ENCODE results near the gene FOXI2.

FOXI2 gene

DNA sequence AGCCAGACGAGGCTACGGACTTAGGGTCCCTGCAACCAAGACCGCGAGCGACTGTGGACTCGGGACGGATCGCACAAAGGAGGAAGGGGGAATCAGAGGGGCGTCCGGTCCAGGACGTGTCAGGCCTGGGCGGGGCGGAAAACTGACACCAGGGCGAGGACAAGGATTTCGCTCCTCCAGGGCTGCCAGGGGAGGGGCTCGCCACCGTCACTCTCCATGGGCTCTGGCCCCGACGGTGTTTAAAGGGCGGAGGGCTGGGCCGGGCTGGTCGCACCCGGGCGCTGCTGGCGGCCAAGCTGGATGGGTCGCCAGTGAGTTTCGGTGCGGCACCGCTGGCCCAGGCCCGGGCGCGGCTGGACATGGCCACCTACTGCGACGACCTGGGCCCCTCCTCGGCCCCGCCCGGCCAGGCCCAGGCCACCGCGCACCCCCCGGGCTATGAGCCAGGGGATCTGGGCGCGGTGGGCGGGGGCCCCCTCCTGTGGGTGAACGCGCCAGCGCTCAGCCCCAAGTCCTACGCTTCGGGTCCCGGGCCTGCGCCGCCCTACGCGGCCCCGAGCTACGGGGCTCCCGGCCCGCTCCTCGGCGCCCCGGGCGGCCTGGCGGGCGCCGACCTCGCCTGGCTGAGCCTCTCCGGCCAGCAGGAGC lies at the start of gene FOXI2:
FOXI2 (plus strand) TSS at position 271 of the 648 bp plus-strand sequence; CDS start at position 360, 89 bp downstream.
- in situ Hi-C loops (cut with MboI; ENCODE audit: low sequenced_read_pairs) = no loop called here

DNA sequence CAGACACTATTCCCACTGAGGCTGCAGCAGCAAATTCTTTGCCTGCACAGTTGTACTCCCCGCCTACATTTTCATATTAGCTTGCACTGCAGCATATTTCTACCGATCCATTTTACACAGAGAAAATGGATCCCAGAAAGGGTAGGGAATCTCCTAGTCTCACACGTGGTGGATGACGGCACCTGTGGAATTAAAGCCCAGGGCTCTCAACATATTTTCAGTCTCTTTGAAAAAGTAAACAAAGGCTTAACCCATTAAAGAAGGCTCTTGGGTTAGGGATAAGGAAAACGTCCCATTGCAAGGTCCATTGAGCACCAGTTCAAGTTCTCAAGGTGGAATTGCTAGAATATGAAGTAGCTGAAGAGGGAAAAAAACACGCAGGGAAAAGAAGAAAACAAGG lies 49.4 kb upstream of the FOXI2 start:
- in situ Hi-C loops (cut with MboI; ENCODE audit: low sequenced_read_pairs) = no loop called here

- in situ Hi-C loops (cut with MboI; ENCODE audit: low sequenced_read_pairs) = no loop called here
Measured at GRCh38 chr10:127690176-127690835, 46.7 kb upstream of the FOXI2 start.

DNA sequence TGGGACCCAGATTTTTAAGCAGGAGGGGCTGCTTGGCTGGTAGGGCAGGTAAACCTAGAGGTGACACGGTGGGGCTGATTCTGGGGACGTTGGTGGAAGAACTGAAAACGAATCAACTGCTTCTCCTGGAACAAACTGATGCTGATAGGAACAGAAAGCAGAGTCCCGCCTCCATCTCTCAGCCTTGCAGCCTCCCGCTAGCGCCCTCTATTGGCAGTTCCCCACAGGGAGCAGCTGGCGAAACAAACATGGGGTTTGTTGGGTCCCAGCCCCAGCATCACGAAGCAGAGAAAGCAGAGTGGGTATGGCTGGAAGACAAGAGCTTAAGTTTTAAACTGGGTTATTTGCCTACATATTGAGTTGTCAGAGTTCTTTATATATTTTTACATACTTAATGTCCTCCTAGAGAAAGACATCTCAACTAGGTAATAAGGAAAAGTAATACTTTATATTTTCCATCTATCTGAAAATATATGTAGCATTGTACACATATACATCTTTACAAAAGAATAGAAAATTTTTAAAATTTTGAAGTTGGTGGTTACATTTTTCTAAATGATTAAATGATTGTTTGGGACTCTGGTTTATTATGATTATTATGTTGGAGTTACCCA lies 42.3 kb upstream of the FOXI2 start:
- in situ Hi-C loops (cut with MboI; ENCODE audit: low sequenced_read_pairs) = no loop called here

GRCh38 chr10:127695431-127695830 lies 41.6 kb upstream of the FOXI2 start:
- in situ Hi-C loops (cut with MboI; ENCODE audit: low sequenced_read_pairs) = no loop called here

GRCh38 chr10:127698886-127699285 lies 38.1 kb upstream of the FOXI2 start:
- in situ Hi-C loops (cut with MboI; ENCODE audit: low sequenced_read_pairs) = no loop called here

GRCh38 chr10:127699311-127699710 lies 37.7 kb upstream of the FOXI2 start:
- in situ Hi-C loops (cut with MboI; ENCODE audit: low sequenced_read_pairs) = no loop called here

DNA sequence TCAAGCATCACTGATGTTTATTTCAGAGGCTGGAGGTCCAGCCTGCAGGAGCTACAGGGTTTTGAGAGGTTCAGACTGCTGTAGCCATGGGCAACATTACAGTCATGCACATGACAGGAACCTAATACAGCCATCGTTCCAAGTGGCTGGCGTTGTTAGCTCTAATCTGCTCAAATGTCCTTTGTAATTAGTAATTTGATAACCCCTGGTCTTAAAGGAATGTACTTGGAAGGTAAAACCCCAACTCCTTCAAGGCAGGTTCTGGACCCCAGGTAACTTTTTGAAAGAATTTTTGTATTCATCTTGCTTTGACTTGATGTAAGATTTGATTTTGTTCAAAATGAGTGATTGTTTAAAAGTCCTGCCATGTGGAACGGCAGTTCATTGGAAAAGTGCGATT lies 34.7 kb upstream of the FOXI2 start:
- in situ Hi-C loops (cut with MboI; ENCODE audit: low sequenced_read_pairs) = no loop called here

DNA sequence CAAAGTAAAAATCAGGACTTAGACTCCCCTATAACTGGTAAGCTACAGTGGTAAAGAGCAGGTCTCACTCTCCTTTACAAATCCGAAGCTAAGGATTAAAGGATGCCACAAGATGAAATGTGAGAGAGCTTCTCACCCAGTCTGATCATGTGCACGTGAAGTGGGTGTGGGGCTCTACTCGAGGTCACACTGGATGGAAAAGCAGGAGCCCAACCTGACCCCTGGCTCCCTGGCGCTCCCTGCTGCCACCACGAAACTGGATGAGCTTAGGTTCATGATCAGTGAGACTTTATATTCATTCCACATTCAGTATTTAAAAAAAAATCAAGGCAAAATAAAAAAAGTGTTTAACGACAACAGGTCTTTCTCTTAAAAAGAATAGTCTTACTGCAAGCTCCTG lies 21.7 kb upstream of the FOXI2 start:
- in situ Hi-C loops (cut with MboI; ENCODE audit: low sequenced_read_pairs) = no loop called here

DNA sequence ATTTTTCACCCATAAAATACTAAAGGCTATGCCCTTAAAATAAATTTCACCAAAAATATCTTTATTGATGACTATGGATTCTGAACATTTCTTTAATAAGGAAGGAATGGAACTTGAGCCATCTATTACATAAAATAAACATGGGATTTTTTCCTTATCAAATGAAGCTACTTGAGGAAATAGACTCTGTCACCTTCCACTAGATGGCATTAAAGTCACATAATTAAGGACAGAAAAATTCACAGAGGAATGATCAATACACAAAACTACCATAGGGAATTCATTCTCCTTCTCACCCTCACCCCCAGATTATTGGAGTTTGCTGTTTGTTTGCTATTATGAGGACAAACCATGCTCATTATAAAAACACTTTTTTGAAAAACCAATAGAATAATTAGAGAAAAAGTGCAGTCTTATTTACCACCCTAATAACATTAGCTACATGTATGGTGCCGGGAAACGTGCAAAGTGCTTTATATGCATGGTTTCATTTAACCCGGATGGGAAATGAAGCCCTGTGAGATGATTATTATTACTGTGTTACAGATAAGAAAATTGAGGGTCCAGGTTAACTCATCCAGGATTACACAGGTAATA lies 21.1 kb upstream of the FOXI2 start:
- in situ Hi-C loops (cut with MboI; ENCODE audit: low sequenced_read_pairs) = no loop called here

DNA sequence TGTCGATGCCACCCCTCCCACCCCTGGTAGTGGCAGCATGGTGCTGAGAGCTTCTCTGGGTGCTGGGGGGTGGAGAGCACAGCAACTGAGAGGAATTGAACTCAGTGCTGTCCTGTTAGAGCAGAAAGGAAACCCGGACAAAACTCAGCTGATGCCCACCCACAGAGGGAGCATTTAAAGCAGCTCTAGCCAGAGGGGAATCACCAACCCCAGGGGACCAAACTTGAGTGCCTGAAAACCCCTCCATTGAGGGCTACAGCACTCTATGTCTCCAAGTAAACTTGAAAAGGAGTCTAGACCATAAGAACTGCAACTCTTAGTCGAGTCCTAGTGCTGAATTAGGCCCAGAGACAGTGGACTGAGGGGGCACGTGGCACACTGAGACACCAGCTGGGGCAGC lies 16.8 kb upstream of the FOXI2 start:
- in situ Hi-C loops (cut with MboI; ENCODE audit: low sequenced_read_pairs) = no loop called here

DNA sequence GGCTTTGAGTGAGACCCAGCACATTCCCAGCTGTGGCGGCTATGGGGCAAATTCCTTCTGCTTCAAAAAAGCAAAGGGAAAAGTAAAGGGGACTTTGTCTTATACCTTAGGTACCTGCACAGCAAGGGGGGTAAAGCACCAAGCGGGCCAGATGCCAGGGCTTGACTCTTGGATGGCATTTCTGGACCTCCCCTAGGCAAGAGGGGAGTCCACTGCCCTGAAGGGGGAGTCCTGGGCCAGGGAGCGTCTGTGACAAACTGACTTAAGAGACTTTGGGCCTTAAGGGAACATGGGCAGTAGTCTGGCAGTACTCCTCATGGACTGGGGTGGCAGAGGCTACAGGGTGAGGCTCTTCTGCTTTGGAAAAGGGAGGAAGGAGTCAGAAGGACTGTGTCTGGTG lies 16.1 kb upstream of the FOXI2 start:
- in situ Hi-C loops (cut with MboI; ENCODE audit: low sequenced_read_pairs) = no loop called here

DNA sequence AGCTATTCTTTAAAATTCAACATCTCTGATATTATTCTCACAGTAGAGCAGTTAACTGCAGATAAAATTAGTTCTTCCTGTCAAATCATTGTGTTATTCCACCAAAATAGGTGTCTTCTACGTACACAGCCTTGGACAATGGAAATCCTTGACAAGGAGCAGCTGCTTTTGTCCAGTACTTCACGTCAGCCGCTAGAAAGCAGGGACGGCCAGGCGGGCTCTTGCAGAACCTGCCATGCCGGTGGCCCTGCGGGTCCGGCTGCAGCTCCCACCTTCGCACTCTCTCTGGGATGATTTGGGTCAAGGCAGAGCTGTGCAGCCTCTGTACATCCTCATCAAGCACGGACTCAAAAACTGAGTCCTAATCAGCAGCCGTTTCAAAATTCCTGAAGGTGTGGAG lies 2.2 kb upstream of the FOXI2 start:
- in situ Hi-C loops (cut with MboI; ENCODE audit: low sequenced_read_pairs) = no loop called here

GRCh38 chr10:127735156-127735555 lies 1.8 kb upstream of the FOXI2 start:
- in situ Hi-C loops (cut with MboI; ENCODE audit: low sequenced_read_pairs) = no loop called here

GRCh38 chr10:127735723-127736221 lies 1.2 kb upstream of the FOXI2 start:
- in situ Hi-C loops (cut with MboI; ENCODE audit: low sequenced_read_pairs) = no loop called here

DNA sequence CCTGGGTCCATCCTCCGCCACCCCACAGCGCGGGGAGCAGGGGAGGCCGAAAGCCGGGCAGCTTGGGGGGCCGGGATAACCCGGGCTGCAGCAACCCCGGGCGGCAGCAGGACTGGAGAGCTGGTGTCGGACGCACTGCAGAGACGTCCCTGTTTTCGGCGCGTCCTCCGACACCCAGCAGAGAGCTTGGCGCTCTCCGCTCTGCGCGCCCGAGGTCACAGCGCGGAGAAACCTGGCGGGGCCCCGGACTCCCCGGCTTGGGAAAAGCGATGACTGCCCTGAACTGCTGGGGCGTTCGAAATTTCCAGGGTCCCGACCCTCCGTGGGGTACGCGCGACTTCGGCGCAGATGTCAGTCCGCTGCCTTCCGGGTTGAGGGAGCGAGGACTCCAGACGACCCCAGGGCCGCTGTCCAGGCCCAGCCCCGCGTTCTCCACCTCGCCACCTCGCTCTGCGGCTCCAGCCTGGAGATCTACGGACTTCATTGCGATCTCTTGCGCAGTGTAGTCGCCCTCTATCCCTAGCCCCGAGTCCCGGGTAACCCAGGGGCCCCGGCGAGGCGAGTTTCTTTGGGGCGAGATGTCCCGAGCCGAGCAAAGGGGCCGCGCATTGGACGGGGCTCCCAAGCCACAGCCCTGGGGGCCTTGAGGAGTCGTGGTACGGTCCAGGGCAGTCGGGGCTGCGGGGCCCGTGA lies 617 bp upstream of the FOXI2 start:
- in situ Hi-C loops (cut with MboI; ENCODE audit: low sequenced_read_pairs) = no loop called here

DNA sequence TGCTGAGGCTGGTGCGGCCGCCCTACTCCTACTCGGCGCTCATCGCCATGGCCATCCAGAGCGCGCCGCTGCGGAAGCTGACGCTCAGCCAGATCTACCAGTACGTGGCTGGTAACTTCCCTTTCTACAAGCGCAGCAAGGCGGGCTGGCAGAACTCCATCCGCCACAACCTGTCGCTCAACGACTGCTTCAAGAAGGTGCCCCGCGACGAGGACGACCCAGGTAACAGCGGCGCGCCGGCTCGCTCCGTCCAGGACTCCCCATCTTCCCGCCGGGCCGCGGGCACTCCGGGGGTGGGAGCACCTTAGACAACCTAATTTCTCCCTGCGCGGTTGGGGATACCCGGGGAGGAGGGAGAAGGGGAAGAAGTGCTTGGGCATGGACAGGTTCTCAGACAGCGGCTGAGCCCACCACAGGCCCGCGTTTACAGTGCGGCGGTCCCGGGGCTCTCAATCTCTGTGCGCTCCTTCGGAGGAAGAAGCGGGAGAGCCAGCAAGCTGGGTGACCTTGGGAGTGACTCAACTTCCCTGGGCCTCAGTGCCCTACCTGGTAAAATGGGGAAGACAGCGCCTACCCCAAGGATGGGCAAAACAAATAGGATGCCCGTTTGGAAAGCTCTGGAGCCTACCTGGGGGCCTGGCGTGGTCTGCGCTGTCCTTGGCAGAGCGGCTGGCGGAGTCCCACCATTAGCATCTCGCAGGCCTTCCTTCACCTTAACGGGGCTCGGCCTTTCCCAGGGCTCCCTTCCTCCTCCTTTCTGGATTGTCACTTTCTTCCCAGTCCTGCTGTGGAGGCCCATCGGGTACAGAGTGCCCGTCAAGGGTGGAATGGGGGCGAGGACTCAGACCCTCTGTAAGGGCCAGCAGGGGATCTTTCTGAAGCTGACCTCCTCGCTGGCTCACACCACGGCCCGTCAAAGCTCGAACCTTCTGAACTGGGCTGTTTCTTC lies 852 bp downstream of the FOXI2 start:
- in situ Hi-C loops (cut with MboI; ENCODE audit: low sequenced_read_pairs) = no loop called here

DNA sequence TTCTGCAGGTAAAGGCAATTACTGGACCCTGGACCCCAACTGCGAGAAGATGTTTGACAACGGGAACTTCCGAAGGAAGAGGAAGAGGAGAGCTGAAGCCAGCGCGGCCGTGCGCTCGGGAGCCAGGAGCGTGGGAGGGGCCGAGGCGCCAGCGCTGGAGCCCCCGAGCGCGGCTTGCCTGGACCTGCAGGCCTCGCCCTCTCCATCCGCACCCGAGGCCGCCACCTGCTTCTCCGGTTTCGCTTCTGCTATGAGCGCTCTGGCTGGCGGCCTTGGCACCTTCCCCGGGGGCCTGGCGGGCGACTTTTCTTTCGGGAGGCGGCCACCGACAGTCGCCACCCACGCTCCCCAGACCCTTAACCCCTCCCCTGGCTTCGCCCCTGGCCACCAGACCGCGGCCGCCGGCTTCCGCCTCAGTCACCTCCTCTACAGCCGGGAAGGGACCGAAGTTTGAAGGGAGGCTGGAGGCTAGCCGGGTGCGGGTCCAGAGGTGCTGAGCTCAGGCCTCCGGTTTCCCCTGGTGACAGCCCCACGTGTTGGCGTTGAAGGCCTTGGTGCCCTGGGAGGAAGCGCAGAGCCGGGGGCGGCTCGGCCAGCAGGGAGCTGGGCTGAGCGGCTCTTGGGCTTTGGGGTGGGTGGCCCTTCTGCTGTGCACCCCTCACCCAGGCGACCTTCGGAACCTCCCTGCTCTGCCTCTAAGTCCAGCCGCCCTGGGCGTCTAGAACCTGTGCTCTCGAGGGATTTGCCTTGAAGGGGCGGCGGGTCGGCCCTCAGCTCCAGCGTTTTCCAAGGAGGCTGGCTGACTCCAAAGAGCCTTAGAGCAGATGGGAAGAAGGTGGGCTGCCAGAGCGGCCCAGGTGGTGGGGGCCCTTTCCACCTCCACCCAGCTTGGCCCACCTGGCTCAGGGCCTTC lies 1.8 kb downstream of the FOXI2 start:
- in situ Hi-C loops (cut with MboI; ENCODE audit: low sequenced_read_pairs) = no loop called here

DNA sequence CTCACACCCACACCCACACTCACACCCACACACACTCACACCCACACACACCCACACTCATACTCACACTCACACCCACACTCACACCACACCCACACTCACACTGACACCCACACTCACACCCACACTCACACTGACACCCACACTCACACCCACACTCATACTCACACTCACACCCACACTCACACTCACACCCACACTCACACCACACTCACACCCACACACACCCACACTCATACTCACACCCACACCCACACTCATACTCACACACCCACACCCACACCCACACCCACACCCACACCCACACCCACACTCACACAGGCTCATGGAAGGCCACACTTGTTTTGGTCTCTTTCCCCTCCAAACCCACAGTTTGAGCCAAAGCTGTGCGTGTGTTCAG lies 2.9 kb downstream of the FOXI2 start:
- in situ Hi-C loops (cut with MboI; ENCODE audit: low sequenced_read_pairs) = no loop called here
